Mesenchymal stem cell (in vitro differentiated cells and primary cell): Measurements from ENCODE around the gene ATP5PO.

Experiments used
- DNase-seq: peaks from one replicate; pipeline ENCODE4 v3.0.0-alpha.2; 2013
- H2AFZ ChIP-seq: one replicate; pipeline ENCODE4 v1.6.1; 2013; ENCODE audit warnings: low read depth, mild to moderate bottlenecking, control low read depth, inconsistent platforms, low read length, moderate library complexity
- H2AK5ac ChIP-seq: 2 replicates; pipeline ENCODE4 v1.6.1; 2013; ENCODE audit warnings: low read length, moderate library complexity, mild to moderate bottlenecking, inconsistent platforms; ENCODE audit not compliant: severe bottlenecking
- H2BK120ac ChIP-seq: one replicate; pipeline ENCODE4 v1.6.1; 2013; ENCODE audit warnings: low read depth, mild to moderate bottlenecking, inconsistent platforms, low read length, moderate library complexity
- H2BK12ac ChIP-seq, 2 experiments: one replicate each; pipeline ENCODE4 v1.6.1; 2013; ENCODE audit warnings: inconsistent platforms in 2 of 2, low read length in 2 of 2, mild to moderate bottlenecking in 2 of 2, moderate library complexity in 2 of 2, control low read depth in 1 of 2
- H2BK15ac ChIP-seq: one replicate; pipeline ENCODE4 v1.6.1; 2013; ENCODE audit warnings: mild to moderate bottlenecking, low read depth, inconsistent platforms; ENCODE audit not compliant: poor library complexity, severe bottlenecking
- H2BK5ac ChIP-seq: 2 replicates; pipeline ENCODE4 v1.6.1; 2013; ENCODE audit warnings: low read depth, mild to moderate bottlenecking, low read length, control low read depth, inconsistent platforms; ENCODE audit not compliant: poor library complexity, severe bottlenecking
- H3K14ac ChIP-seq, 2 experiments: one replicate each; pipeline ENCODE4 v1.6.1; 2013; ENCODE audit warnings: inconsistent platforms in 2 of 2, low read length in 2 of 2, control low read depth in 1 of 2, mild to moderate bottlenecking in 1 of 2, moderate library complexity in 1 of 2
- H3K18ac ChIP-seq, 2 experiments: one replicate each; pipeline ENCODE4 v1.6.1; 2013; ENCODE audit warnings: inconsistent platforms in 2 of 2, low read length in 2 of 2, control low read depth in 1 of 2, low read depth in 1 of 2, mild to moderate bottlenecking in 1 of 2
- H3K23ac ChIP-seq, 2 experiments: one replicate each; pipeline ENCODE4 v1.6.1; 2013; ENCODE audit warnings: inconsistent platforms in 2 of 2, low read length in 2 of 2, mild to moderate bottlenecking in 2 of 2, moderate library complexity in 2 of 2, control low read depth in 1 of 2
- H3K27ac ChIP-seq: 2 replicates; pipeline ENCODE4 v1.5.1; 2013; ENCODE audit warnings: mild to moderate bottlenecking, moderate library complexity, low read length, control low read depth, inconsistent platforms; ENCODE audit not compliant: poor library complexity, severe bottlenecking
- H3K27me3 ChIP-seq, 2 experiments: 2 replicates each; pipeline versions ENCODE4 v1.6.1 to v1.7.0; 2013; ENCODE audit warnings: low read length in 2 of 2, mild to moderate bottlenecking in 2 of 2, moderate library complexity in 2 of 2, control low read depth in 1 of 2, inconsistent platforms in 1 of 2; ENCODE audit not compliant: control insufficient read depth in 1 of 2, insufficient read depth in 1 of 2
- H3K36me3 ChIP-seq, 2 experiments: 2 replicates each; pipeline versions ENCODE4 v1.6.1 to v1.7.0; 2013; ENCODE audit warnings: low read length in 2 of 2, control low read depth in 1 of 2, inconsistent platforms in 1 of 2, low read depth in 1 of 2, mild to moderate bottlenecking in 1 of 2; ENCODE audit not compliant: insufficient read depth in 2 of 2, control insufficient read depth in 1 of 2
- H3K4ac ChIP-seq, 2 experiments: one replicate each; pipeline ENCODE4 v1.6.1; 2013; ENCODE audit warnings: inconsistent platforms in 2 of 2, low read length in 2 of 2, mild to moderate bottlenecking in 2 of 2, moderate library complexity in 2 of 2, control low read depth in 1 of 2, low read depth in 1 of 2
- H3K4me1 ChIP-seq: 2 replicates; pipeline ENCODE4 v1.6.1; 2013; ENCODE audit warnings: low read depth, low read length, control low read depth; ENCODE audit not compliant: control insufficient read depth, insufficient read depth
- H3K4me2 ChIP-seq: 2 replicates; pipeline ENCODE4 v1.6.1; 2013; ENCODE audit warnings: low read length, mild to moderate bottlenecking, inconsistent platforms; ENCODE audit not compliant: poor library complexity, severe bottlenecking
- H3K4me3 ChIP-seq, 2 experiments: 2 replicates each; pipeline versions ENCODE4 v1.5.1 to v1.7.0; 2013; ENCODE audit warnings: low read length in 2 of 2, mild to moderate bottlenecking in 2 of 2, control low read depth in 1 of 2, low read depth in 1 of 2; ENCODE audit not compliant: insufficient read depth in 1 of 2
- H3K79me1 ChIP-seq: replicated peaks from 2 replicates; pipeline ENCODE4 v1.6.1; 2013; ENCODE audit warnings: mild to moderate bottlenecking, control low read depth, low read length, inconsistent platforms; ENCODE audit not compliant: poor library complexity, severe bottlenecking
- H3K9ac ChIP-seq: 2 replicates; pipeline ENCODE4 v1.7.0; 2013; ENCODE audit warnings: mild to moderate bottlenecking, low read length, moderate library complexity
- H3K9me3 ChIP-seq: 2 replicates; pipeline ENCODE4 v1.7.0; 2013; ENCODE audit warnings: mild to moderate bottlenecking, low read length; ENCODE audit not compliant: control insufficient read depth
- H4K8ac ChIP-seq: one replicate; pipeline ENCODE4 v1.6.1; 2013; ENCODE audit warnings: inconsistent platforms, mild to moderate bottlenecking, low read length, moderate library complexity
- H4K91ac ChIP-seq: one replicate; pipeline ENCODE4 v1.6.1; 2013; ENCODE audit warnings: mild to moderate bottlenecking, low read length, inconsistent platforms
- WGBS: methylation state at CpG from one replicate; pipeline ENCODE4 v1.1.7; 2013; ENCODE audit warnings: mixed read lengths; 5-methylcytosine and 5-hydroxymethylcytosine counted together

ATP5PO gene

DNA sequence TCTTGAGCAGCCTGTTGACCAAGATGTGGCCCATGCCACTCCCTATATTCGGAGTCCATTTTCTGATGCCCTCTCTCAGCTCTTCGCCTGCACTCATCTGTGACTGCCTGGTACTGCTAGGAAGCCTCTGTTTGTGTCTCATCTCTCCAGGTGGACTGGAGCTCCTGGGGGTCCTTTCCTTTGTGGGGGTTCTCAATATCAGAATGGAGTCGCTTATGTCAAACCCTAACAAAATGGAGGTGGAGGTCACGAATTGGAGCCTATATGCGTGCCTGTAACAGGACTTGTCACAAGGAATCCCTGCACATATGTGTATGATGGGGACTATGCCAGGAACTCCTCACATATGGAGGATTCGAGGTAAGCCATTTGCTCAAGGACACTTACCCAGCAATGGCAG lies 46.7 kb upstream of the ATP5PO start:
- H2BK12ac ChIP-seq: no peak overlapping the region
- no peak overlapping the region for H3K14ac ChIP-seq
- H3K18ac ChIP-seq: no peak overlapping the region
- no peak for DNase-seq
- 96% methylated on average over 6 of the region's 6 CpGs for WGBS
- no peak overlapping the region for H4K8ac ChIP-seq
- H3K4me2 ChIP-seq: no peak overlapping the region
- H3K23ac ChIP-seq: no peak overlapping the region
- no peak overlapping the region for H3K4me3 ChIP-seq
- H2BK120ac ChIP-seq: no peak overlapping the region
- no peak overlapping the region for H4K91ac ChIP-seq
- peak overlapping the region; percentile 78 for H2AK5ac ChIP-seq
- H3K9ac ChIP-seq: no peak overlapping the region
- H3K4ac ChIP-seq: peak overlapping the region in 1 of 2 experiments; percentile 51
- no peak overlapping the region for H2BK15ac ChIP-seq
- H3K27me3 ChIP-seq: no peaks in the 10 kb centered on the region
- peaks cover 3% of the 10 kb centered on the region for H3K4me1 ChIP-seq
- H3K27ac ChIP-seq: no peak overlapping the region
- H3K79me1 ChIP-seq: no peaks in the 10 kb centered on the region
- H2BK5ac ChIP-seq: no peak overlapping the region
- no peak overlapping the region for H2AFZ ChIP-seq
- no peaks in the 10 kb centered on the region for H3K9me3 ChIP-seq
- no peaks in the 10 kb centered on the region for H3K36me3 ChIP-seq

GRCh38 chr21:33961061-33961460 lies 45.5 kb upstream of the ATP5PO start:
- no peak overlapping the region for H2BK15ac ChIP-seq
- H2AFZ ChIP-seq: no peak overlapping the region
- no peaks in the 10 kb centered on the region for H3K36me3 ChIP-seq
- no peak overlapping the region for H2BK12ac ChIP-seq
- 73% methylated on average over 5 of the region's 6 CpGs for WGBS
- no peak overlapping the region for H3K18ac ChIP-seq
- H2AK5ac ChIP-seq: no peak overlapping the region
- H4K91ac ChIP-seq: no peak overlapping the region
- no peak overlapping the region for H3K4ac ChIP-seq
- no peak overlapping the region for H3K23ac ChIP-seq
- no peak overlapping the region for H3K14ac ChIP-seq
- no peaks in the 10 kb centered on the region for H3K79me1 ChIP-seq
- H3K9ac ChIP-seq: no peak overlapping the region
- no peak overlapping the region for H2BK120ac ChIP-seq
- H3K27me3 ChIP-seq: no peaks in the 10 kb centered on the region
- H3K4me1 ChIP-seq: no peaks in the 10 kb centered on the region
- H2BK5ac ChIP-seq: no peak overlapping the region
- no peak for DNase-seq
- no peak overlapping the region for H3K27ac ChIP-seq
- H3K4me3 ChIP-seq: no peak overlapping the region
- H4K8ac ChIP-seq: no peak overlapping the region
- no peak overlapping the region for H3K4me2 ChIP-seq
- H3K9me3 ChIP-seq: no peaks in the 10 kb centered on the region

- Histone ChIP-seq H3K4me1 (no peaks in the 10 kb centered on the region), H4K8ac (no peak overlapping the region), H3K79me1 (no peaks in the 10 kb centered on the region), H3K27ac (no peak overlapping the region), H3K23ac (no peak overlapping the region), H3K4ac (no peak overlapping the region), H3K36me3 (no peaks in the 10 kb centered on the region), H3K4me2 (no peak overlapping the region), H2AFZ (no peak overlapping the region), H2BK5ac (no peak overlapping the region), H4K91ac (no peak overlapping the region), H2BK12ac (no peak overlapping the region), H3K4me3 (no peak overlapping the region), H2BK120ac (no peak overlapping the region), H3K9ac (no peak overlapping the region), H2BK15ac (no peak overlapping the region), H3K9me3 (no peaks in the 10 kb centered on the region), H3K14ac (no peak overlapping the region), H3K18ac (no peak overlapping the region), H3K27me3 (no peaks in the 10 kb centered on the region), H2AK5ac (no peak overlapping the region)
- no peak for DNase-seq
These were observed 44.1 kb upstream of the ATP5PO start for GRCh38 chr21:33959680-33960079.

DNA sequence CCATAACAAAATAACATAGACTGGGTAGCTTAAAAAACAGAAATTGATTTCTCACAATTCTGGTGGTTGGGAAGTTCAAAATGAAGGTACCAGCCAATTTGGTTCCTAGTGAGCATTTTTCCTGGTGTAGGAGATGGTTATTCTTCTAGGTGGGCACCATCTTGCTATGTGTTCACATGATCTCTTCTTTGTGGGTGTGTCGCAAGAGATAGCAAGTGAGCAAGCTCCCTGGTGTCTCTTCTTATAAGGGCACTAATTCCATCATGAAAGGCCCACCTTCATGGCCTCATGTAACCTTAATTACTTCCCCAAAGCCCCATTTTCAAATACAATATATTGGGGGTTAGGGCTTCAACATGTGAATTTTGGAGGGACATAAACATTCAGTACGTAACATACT lies 38.8 kb upstream of the ATP5PO start:
- H3K27ac ChIP-seq: no peak overlapping the region
- no peak overlapping the region for H4K8ac ChIP-seq
- peak overlapping the region; percentile 35 for H2AK5ac ChIP-seq
- no peak overlapping the region for H3K18ac ChIP-seq
- DNase-seq: no peak
- no peak overlapping the region for H2BK5ac ChIP-seq
- H4K91ac ChIP-seq: no peak overlapping the region
- H3K4me1 ChIP-seq: peaks cover 11% of the 10 kb centered on the region
- no peaks in the 10 kb centered on the region for H3K9me3 ChIP-seq
- no peak overlapping the region for H3K4me3 ChIP-seq
- no peak overlapping the region for H3K4ac ChIP-seq
- no peak overlapping the region for H3K23ac ChIP-seq
- H2BK15ac ChIP-seq: no peak overlapping the region
- H3K79me1 ChIP-seq: peaks cover 2% of the 10 kb centered on the region
- no peak overlapping the region for H3K14ac ChIP-seq
- H2AFZ ChIP-seq: no peak overlapping the region
- H2BK12ac ChIP-seq: no peak overlapping the region
- no peak overlapping the region for H2BK120ac ChIP-seq
- H3K9ac ChIP-seq: no peak overlapping the region
- WGBS: 100% methylated on average over 1 of the region's 2 CpGs
- no peaks in the 10 kb centered on the region for H3K36me3 ChIP-seq
- no peak overlapping the region for H3K4me2 ChIP-seq
- no peaks in the 10 kb centered on the region for H3K27me3 ChIP-seq
